GM13976 (cell line): ENCODE results near the gene WWOX.

ENCODE experiments used
- DNase-seq: peaks from one replicate; pipeline ENCODE4 v3.0.0; 2012; ENCODE audit warnings: low spot score
- in situ Hi-C: fragments of 300-500 bp; cut with MboI; formaldehyde crosslinking; loops from one replicate; pipeline ENCODE4 v1.12.0; 2022; ENCODE audit warnings: low sequenced_read_pairs, mixed read lengths, inconsistent platforms; ENCODE audit not compliant: unreplicated experiment
- TF ChIP-seq, protein P1 (sequence below): IDR thresholded peaks from 2 replicates; pipeline ENCODE4 v1.5.1; 2012; ENCODE audit warnings: borderline replicate concordance, mild to moderate bottlenecking; ENCODE audit not compliant: insufficient read depth; ENCODE audit errors: extremely low read depth, missing control alignments, control extremely low read depth

WWOX gene

GRCh38 chr16:79053577-79053976, 954.1 kb downstream of the WWOX start:
- in situ Hi-C loops, result no loop called here
- DNase-seq, result no peak
- TF ChIP-seq, protein P1, sequence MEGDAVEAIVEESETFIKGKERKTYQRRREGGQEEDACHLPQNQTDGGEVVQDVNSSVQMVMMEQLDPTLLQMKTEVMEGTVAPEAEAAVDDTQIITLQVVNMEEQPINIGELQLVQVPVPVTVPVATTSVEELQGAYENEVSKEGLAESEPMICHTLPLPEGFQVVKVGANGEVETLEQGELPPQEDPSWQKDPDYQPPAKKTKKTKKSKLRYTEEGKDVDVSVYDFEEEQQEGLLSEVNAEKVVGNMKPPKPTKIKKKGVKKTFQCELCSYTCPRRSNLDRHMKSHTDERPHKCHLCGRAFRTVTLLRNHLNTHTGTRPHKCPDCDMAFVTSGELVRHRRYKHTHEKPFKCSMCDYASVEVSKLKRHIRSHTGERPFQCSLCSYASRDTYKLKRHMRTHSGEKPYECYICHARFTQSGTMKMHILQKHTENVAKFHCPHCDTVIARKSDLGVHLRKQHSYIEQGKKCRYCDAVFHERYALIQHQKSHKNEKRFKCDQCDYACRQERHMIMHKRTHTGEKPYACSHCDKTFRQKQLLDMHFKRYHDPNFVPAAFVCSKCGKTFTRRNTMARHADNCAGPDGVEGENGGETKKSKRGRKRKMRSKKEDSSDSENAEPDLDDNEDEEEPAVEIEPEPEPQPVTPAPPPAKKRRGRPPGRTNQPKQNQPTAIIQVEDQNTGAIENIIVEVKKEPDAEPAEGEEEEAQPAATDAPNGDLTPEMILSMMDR, result no peak

GRCh38 chr16:79054211-79054984, 954.9 kb downstream of the WWOX start:
- TF ChIP-seq, protein P1, result no peak
- in situ Hi-C loops, result no loop called here
- no peak for DNase-seq

- TF ChIP-seq, protein P1, result no peak
- in situ Hi-C loops, result no loop called here
- DNase-seq, result no peak
Observed at GRCh38 chr16:79055251-79055970, 956.0 kb downstream of the WWOX start.

GRCh38 chr16:79061181-79061580, 961.7 kb downstream of the WWOX start:
- TF ChIP-seq, protein P1, result no peak
- in situ Hi-C loops, result no loop called here
- DNase-seq, result no peak

DNA sequence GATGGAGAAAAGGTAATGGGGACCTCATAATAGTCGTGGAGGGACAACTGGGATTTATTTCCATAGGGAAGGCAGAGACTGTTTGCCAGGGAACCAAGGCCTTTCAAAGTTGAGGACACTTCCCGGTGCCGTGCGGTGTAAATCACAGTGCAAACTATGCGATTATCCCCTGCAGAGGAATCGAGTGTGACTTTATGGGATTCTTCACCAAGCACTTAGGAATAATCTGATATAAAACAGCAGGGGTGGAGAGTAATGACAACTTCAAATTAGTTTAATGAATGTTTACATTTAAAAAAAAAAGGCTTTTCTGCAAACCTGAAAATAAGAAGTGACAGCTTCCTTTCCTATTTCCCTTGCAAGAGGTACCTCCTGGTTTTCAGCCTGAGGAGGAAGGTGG, 962.9 kb downstream of the WWOX start:
- no peak for DNase-seq
- TF ChIP-seq, protein P1, result no peak
- in situ Hi-C loops, result no loop called here

DNA sequence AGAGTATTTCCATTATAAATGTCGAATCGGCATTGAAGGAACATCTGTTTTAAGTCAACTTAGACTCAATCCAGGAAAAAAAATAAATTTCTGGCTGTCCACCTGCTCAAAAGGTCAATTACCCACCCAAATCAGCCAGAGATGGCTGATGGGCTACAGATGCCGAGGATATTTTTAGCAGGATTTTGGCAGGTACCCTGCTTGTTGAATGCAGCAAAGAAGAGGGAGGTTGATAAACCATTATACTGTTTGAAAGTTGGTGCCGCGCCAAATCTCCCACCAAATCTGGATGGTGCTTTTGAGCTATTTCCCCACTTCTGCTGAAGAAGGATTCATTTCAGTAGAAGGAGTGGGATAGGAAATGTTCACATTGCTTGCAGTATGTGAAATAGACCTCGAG, 963.4 kb downstream of the WWOX start:
- in situ Hi-C loops, result no loop called here
- TF ChIP-seq, protein P1, result no peak
- DNase-seq, result no peak
